NT2/D1 (cell line): Measurements from ENCODE around the gene AGAP5.

Source experiments
- SUZ12 ChIP-seq: IDR thresholded peaks from 2 replicates; pipeline ENCODE4 v1.6.1; 2011; ENCODE audit not compliant: insufficient read length, insufficient read depth; ENCODE audit errors: extremely low read depth
- YY1 ChIP-seq: IDR thresholded peaks from 2 replicates; pipeline ENCODE4 v1.6.1; 2011; ENCODE audit not compliant: insufficient read length, insufficient read depth

GRCh38 chr10:73734028-73734720 lies 36.3 kb upstream of the AGAP5 start:
- TF ChIP-seq YY1, result no peak
- TF ChIP-seq SUZ12, result no peak
